LNCaP clone FGC (cell line): Measurements from ENCODE around the gene ACP7.
A peak's percentile ranks its signal among the peaks of the same experiment; 100 is the strongest.

Source experiments
- DNase-seq: peaks from one replicate; pipeline ENCODE4 v3.0.0-alpha.2; 2011; ENCODE audit warnings: low read depth
- H3K4me3 ChIP-seq: 2 replicates; pipeline ENCODE4 v1.5.1; 2011; ENCODE audit warnings: mild to moderate bottlenecking, low read depth, low read length, control low read depth
- TF ChIP-seq, protein P1 (sequence below): IDR thresholded peaks from 2 replicates; pipeline ENCODE4 v1.5.1; 2012; ENCODE audit warnings: mild to moderate bottlenecking; ENCODE audit not compliant: control insufficient read depth, insufficient read depth; ENCODE audit errors: extremely low read depth

The ACP7 gene

DNA sequence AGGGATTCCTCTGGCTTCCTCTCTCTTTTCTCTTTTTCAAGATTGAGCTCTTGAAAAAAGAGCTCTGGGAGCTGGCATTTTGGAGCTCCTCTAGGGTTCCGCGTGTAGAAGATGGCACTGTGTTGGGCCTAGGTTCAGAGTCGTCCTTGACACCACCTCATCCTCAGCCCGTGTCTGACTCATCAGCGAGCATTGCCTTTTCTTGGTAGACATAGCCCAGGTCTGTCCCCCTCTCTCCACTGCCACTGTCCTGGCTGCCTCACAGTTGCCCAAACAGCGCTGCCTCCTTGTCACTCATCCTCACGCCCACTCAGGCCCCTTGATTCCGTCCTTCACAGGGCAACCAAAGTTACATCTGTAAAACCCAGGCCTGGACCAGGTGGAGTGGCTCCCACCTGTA, 66.1 kb downstream of the ACP7 start:
- H3K4me3 ChIP-seq, result no peak overlapping the region
- DNase-seq, result no peak
- TF ChIP-seq, protein P1, sequence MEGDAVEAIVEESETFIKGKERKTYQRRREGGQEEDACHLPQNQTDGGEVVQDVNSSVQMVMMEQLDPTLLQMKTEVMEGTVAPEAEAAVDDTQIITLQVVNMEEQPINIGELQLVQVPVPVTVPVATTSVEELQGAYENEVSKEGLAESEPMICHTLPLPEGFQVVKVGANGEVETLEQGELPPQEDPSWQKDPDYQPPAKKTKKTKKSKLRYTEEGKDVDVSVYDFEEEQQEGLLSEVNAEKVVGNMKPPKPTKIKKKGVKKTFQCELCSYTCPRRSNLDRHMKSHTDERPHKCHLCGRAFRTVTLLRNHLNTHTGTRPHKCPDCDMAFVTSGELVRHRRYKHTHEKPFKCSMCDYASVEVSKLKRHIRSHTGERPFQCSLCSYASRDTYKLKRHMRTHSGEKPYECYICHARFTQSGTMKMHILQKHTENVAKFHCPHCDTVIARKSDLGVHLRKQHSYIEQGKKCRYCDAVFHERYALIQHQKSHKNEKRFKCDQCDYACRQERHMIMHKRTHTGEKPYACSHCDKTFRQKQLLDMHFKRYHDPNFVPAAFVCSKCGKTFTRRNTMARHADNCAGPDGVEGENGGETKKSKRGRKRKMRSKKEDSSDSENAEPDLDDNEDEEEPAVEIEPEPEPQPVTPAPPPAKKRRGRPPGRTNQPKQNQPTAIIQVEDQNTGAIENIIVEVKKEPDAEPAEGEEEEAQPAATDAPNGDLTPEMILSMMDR, result no peak

DNA sequence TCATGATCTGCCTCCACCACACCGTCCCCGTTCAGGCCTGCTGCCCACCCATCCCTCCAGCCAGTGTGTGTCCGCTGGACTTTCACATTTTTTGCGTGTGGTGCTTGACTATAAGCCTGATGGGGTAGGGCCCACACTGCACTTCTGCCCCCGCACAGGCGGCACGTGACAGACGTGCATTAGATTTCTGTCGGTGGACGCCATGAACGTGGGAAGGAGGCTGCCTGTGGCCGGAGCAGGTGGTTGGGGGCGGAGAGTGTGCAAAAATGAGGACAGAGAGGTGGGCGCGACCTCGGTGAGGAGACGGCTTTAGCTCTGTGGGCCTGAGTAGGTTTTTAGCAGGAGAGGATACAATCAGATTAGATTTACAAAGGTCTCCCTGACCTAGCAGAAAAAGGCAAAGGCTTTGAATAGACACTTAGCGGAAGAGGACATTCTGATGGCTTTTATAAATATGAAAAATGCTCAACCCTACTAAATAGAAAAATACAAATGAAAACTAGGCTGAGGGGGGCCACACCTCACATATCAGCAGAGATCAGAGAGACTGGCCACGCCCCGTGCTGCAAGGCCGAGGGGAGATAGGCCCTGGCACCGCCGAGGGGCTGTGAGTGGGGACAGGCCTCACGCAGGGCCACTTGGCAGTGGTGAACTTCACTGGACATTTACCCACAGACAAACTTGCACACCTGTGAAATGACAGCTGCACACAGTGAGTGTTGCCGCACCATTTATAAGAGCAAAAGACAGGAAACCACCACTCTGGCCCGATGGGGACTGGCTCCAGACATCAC, 66.8 kb downstream of the ACP7 start:
- DNase-seq, result no peak
- no peak overlapping the region for H3K4me3 ChIP-seq
- TF ChIP-seq, protein P1, result no peak

DNA sequence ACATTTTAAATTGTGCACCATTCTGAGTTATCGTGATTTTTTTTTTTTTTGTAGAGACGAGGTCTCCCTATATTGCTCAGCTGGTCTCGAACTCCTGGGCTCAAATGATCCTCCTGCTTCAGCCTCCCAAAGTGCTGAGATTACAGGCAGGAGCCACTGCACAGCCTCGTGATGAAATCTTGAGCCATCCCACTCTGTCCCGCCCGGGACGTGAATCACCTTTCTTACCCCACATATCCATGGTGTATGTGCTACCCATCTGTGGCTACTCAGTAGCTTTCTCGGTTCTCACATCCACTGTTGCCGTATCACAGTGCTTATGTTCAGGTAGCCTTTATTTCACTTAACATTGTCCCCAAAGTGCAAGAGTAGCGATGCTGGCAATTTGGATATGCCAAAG, 67.9 kb downstream of the ACP7 start:
- no peak for DNase-seq
- no peak overlapping the region for H3K4me3 ChIP-seq
- TF ChIP-seq, protein P1, result no peak

DNA sequence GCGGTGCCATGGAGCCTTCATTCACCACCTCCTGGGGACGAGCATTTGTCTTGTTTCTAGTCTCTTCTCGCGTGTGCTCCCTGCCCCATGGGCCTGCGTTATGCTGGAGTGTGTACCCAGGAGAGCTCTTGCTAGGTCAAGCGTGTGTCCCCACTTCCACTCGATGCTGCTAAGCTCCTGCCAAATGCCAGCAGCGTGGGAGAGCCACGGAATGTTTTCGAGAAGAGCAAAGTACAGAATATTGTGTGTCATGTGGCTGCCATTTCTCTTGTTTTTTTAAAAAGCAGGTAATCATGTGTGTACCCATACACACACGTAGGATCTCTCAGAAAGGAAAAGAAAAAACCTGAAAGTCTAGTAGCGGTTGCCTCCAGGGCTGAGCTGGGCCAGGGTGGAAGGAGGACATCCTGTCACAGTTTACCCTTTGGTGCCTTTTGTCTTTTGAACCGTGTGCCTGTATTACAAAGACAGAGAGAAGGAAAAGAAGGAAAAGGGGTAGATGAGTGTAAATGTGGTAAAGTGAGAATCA, 70.0 kb downstream of the ACP7 start:
- peak overlapping the region; percentile 21; the same call in 1 of the 2 replicates for H3K4me3 ChIP-seq
- TF ChIP-seq, protein P1, result no peak
- no peak for DNase-seq

DNA sequence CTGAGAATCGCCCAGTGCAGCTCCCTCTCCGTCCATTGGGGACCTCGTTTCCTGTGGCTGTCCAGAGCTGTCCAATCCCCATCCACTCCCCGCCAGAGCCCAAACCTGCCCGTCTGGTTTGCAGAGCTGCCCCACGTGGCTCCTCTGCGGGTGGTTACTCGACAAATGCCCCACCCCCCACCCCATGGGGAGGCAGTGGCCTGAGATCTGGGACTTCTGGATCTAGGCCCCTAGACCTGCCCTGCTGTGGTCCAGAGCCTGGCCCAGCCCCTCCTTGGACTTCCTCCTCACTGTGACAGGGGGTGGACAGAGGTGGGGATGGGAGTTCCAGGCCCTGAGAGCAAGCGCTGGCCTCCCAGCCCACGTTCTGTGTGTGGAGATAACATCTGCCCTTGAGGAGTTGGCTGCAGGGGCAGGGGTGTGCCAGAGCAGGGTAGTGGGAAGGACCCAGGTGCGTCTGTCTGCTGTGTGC, 70.5 kb downstream of the ACP7 start:
- H3K4me3 ChIP-seq, result peak overlapping the region; percentile 69
- peak; percentile 90 for DNase-seq

DNA sequence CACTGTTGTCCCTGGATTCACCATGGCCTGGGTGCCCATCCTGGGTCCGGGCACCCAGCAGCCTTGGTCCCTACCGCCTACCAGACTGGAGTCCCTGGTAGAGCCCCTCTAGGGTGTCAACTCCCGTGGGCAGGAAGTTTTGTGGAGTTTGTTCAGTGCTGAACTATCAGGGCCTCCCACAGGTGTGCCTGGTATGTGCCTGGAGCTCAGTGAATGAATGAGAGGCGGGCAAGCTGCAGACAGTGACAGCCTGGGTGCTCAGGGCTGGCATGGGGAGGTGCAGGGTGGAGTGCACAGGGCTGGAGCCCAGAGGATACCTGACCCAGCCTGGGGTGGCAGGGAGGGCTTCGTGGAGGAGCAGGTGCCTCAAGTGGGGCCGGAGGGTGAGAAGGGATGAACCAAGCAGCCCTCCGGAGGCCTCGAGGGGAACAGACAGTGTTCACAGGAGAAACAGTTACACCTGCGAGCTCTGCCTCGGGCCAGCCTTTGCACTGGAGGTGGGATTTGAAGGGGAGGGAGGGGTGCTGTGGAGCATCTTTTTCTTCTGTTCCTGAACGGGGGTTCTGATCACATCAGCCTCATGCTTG, 71.0 kb downstream of the ACP7 start:
- H3K4me3 ChIP-seq, result peak overlapping the region; percentile 69
- no peak for DNase-seq
- TF ChIP-seq, protein P1, result no peak

More for the DNA sequence above, 70.5 kb downstream of the ACP7 start:
- TF ChIP-seq, protein P1, result no peak
